Motor neuron (in vitro differentiated cells): Measurements from ENCODE around the gene XPC. TPM values are rescaled to one million over a fixed set of nuclear protein-coding genes. Genes with fewer than 3 reads are reported as not detected.

ENCODE experiments used
- ATAC-seq, 8 experiments: fragments of 200-7000 bp; cut with Tn5 transposase; replicated peaks in 6 of 8; 2 replicates each; pipeline ENCODE4 v1.8.0; 2021; ENCODE audit warnings: mild to moderate bottlenecking in 8 of 8, moderate library complexity in 8 of 8
- H3K27ac ChIP-seq, 2 donors: fragments of 250-450 bp; sonication (Bioruptor Pico); 2 replicates each; pipeline ENCODE4 v1.9.0; 2021; ENCODE audit warnings: antibody characterized with exemption in 2 of 2, mild to moderate bottlenecking in 2 of 2, moderate library complexity in 1 of 2
- H3K4me1 ChIP-seq, 2 donors: fragments of 250-450 bp; sonication (Bioruptor Pico); replicated peaks in 1 of 2; 2 replicates each; pipeline ENCODE4 v1.6.1; 2021; ENCODE audit warnings: antibody characterized with exemption in 2 of 2, mild to moderate bottlenecking in 2 of 2, moderate library complexity in 1 of 2
- H3K4me3 ChIP-seq, 5 donors: fragments of 250-450 bp; sonication (Bioruptor Pico); 2 replicates each; pipeline ENCODE4 v1.9.0; 2021; ENCODE audit warnings: antibody characterized with exemption in 5 of 5, mild to moderate bottlenecking in 5 of 5, moderate library complexity in 4 of 5
- WGBS, 10 experiments: fragments of 450-650 bp; shearing (Covaris generic); methylation state at CpG; one replicate each; pipeline ENCODE4 v1.0.0; 2022; 5-methylcytosine and 5-hydroxymethylcytosine counted together
- in situ Hi-C, 9 experiments: fragments of 400-800 bp; cut with MboI; loops; one replicate each; pipeline ENCODE4 v1.15.0; 2021; ENCODE audit warnings: low sequenced_read_pairs in 9 of 9, low pct_unique_long_range_greater_than_20kb in 2 of 9; ENCODE audit not compliant: unreplicated experiment in 9 of 9
- total RNA-seq, 8 experiments: library from RNA; unstranded; fragments of 300-600 nt; gene quantifications; 2 replicates each; pipeline versions ENCODE4 v1.2.3 to v1.2.4, GENCODE V29; 2022

XPC gene
- total RNA-seq, 8 experiments from 2014 or later = 22.3 to 94.0 (median 36.3) TPM

- WGBS, 10 experiments = 80 to 100% (median 96%) methylated on average over 1 to 11 of the region's 13 CpGs; no CpG with 5 or more reads in 1 of the 10 experiments
- no peak overlapping the region for H3K4me3 ChIP-seq
- in situ Hi-C loops = no loop called here
- no peaks in the 10 kb centered on the region for H3K4me1 ChIP-seq
- no peak for ATAC-seq
- H3K27ac ChIP-seq = no peak overlapping the region
These were observed 21.4 kb downstream of the XPC start for GRCh38 chr3:14156843-14157561.

GRCh38 chr3:14156201-14156600 lies 22.2 kb downstream of the XPC start:
- in situ Hi-C loops = no loop called here
- no peak overlapping the region for H3K27ac ChIP-seq
- WGBS, 10 experiments = 72 to 100% (median 94%) methylated on average over 2 to 5 of the region's 7 CpGs; no CpG with 5 or more reads in 1 of the 10 experiments
- H3K4me1 ChIP-seq = no peaks in the 10 kb centered on the region
- no peak for ATAC-seq
- H3K4me3 ChIP-seq = no peak overlapping the region

- H3K4me3 ChIP-seq = no peak overlapping the region
- H3K27ac ChIP-seq = no peak overlapping the region
- WGBS, 10 experiments = 80 to 100% (median 97%) methylated on average over 1 to 5 of the region's 7 CpGs
- no peak for ATAC-seq
- H3K4me1 ChIP-seq = no peaks in the 10 kb centered on the region
- in situ Hi-C loops = no loop called here
These were observed 23.4 kb downstream of the XPC start for GRCh38 chr3:14154895-14155440.

- Histone ChIP-seq H3K4me1 (no peaks in the 10 kb centered on the region), H3K27ac (no peak overlapping the region), H3K4me3 (no peak overlapping the region)
- 50 to 100% (median 93%) methylated on average over 2 to 5 of the region's 5 CpGs; no CpG with 5 or more reads in 2 of the 10 experiments for WGBS, 10 experiments
- peak in 4 of 8 experiments; percentile 29 to 83 (median 71) for ATAC-seq
- in situ Hi-C loops = no loop called here
These were observed 24.1 kb downstream of the XPC start for GRCh38 chr3:14154276-14154675.

- H3K27ac ChIP-seq = no peak overlapping the region
- ATAC-seq = no peak
- 93 to 100% (median 100%) methylated on average over 1 to 3 of the region's 6 CpGs; no CpG with 5 or more reads in 6 of the 10 experiments for WGBS, 10 experiments
- no peak overlapping the region for H3K4me3 ChIP-seq
- in situ Hi-C loops = no loop called here
- H3K4me1 ChIP-seq = no peaks in the 10 kb centered on the region
These were observed 24.7 kb downstream of the XPC start for GRCh38 chr3:14153663-14154062.

GRCh38 chr3:14152963-14153355 lies 25.4 kb downstream of the XPC start:
- Histone ChIP-seq H3K4me1 (no peaks in the 10 kb centered on the region), H3K4me3 (no peak overlapping the region), H3K27ac (no peak overlapping the region)
- in situ Hi-C loops = no loop called here
- no peak for ATAC-seq
- 67 to 100% (median 91%) methylated on average over 1 to 3 of the region's 4 CpGs; no CpG with 5 or more reads in 2 of the 10 experiments for WGBS, 10 experiments

- in situ Hi-C loops = no loop called here
- ATAC-seq = no peak
- Histone ChIP-seq H3K27ac (no peak overlapping the region), H3K4me3 (no peak overlapping the region), H3K4me1 (no peaks in the 10 kb centered on the region)
- 65 to 92% (median 82%) methylated on average over 2 to 6 of the region's 11 CpGs; no CpG with 5 or more reads in 3 of the 10 experiments for WGBS, 10 experiments
These were observed 26.0 kb downstream of the XPC start for GRCh38 chr3:14152233-14152962.

GRCh38 chr3:14151471-14152083 lies 26.8 kb downstream of the XPC start:
- in situ Hi-C loops = no loop called here
- ATAC-seq = no peak
- 67 to 100% (median 96%) methylated on average over 1 to 11 of the region's 12 CpGs; no CpG with 5 or more reads in 4 of the 10 experiments for WGBS, 10 experiments
- H3K4me1 ChIP-seq = no peaks in the 10 kb centered on the region
- H3K4me3 ChIP-seq = no peak overlapping the region
- no peak overlapping the region for H3K27ac ChIP-seq

- H3K4me1 ChIP-seq = peaks cover 0 to under 1% of the 10 kb centered on the region in 2 donors
- peak in 1 of 8 experiments; percentile 21 for ATAC-seq
- no peak overlapping the region for H3K4me3 ChIP-seq
- in situ Hi-C loops = no loop called here
- H3K27ac ChIP-seq = no peak overlapping the region
- WGBS, 10 experiments = 80 to 100% (median 100%) methylated on average over 1 to 5 of the region's 9 CpGs; no CpG with 5 or more reads in 4 of the 10 experiments
These were observed 27.7 kb downstream of the XPC start for GRCh38 chr3:14150491-14151230.

GRCh38 chr3:14150078-14150477 lies 28.3 kb downstream of the XPC start:
- H3K4me3 ChIP-seq = no peak overlapping the region
- no peak overlapping the region for H3K27ac ChIP-seq
- in situ Hi-C loops = no loop called here
- ATAC-seq = no peak
- 92 to 100% (median 98%) methylated on average over 2 to 4 of the region's 9 CpGs; no CpG with 5 or more reads in 4 of the 10 experiments for WGBS, 10 experiments
- H3K4me1 ChIP-seq = peaks cover 2 to 5% of the 10 kb centered on the region in 2 donors

- ATAC-seq = peak in 1 of 8 experiments; percentile 10
- peaks cover 14 to 17% of the 10 kb centered on the region in 2 donors for H3K4me1 ChIP-seq
- no peak overlapping the region for H3K27ac ChIP-seq
- in situ Hi-C loops = no loop called here
- WGBS, 10 experiments = 49 to 100% (median 76%) methylated on average over 2 to 11 of the region's 28 CpGs; no CpG with 5 or more reads in 4 of the 10 experiments
- H3K4me3 ChIP-seq = no peak overlapping the region
These were observed 30.1 kb downstream of the XPC start for GRCh38 chr3:14148041-14148985.
